Upper lobe of right lung (tissue), 1 donor: Measurements from ENCODE around the gene ZNF609. TPM values are rescaled to one million over a fixed set of nuclear protein-coding genes. Genes with fewer than 3 reads are reported as not detected.

Experiments
- ATAC-seq: fragments of 200-7000 bp; cut with Tn5 transposase; one replicate; pipeline ENCODE4 v1.9.1; 2020; ENCODE audit warnings: mild to moderate bottlenecking, moderate library complexity
- DNase-seq: peaks from one replicate; pipeline ENCODE4 v3.0.0-alpha.2; 2020
- H3K27ac ChIP-seq: fragments of 200-600 bp; one replicate; pipeline ENCODE4 v1.8.0; 2022
- H3K27me3 ChIP-seq: fragments of 200-600 bp; one replicate; pipeline ENCODE4 v1.8.0; 2022; ENCODE audit warnings: mild to moderate bottlenecking
- H3K36me3 ChIP-seq: fragments of 200-600 bp; one replicate; pipeline ENCODE4 v1.8.0; 2022
- H3K4me1 ChIP-seq: fragments of 200-600 bp; one replicate; pipeline ENCODE4 v1.8.0; 2022
- H3K4me3 ChIP-seq: fragments of 200-600 bp; one replicate; pipeline ENCODE4 v1.8.0; 2022; ENCODE audit warnings: mild to moderate bottlenecking
- H3K9me3 ChIP-seq: fragments of 200-600 bp; one replicate; pipeline ENCODE4 v1.8.0; 2022
- intact Hi-C: fragments of 100-400 bp; cut with DNase I; formaldehyde crosslinking; loops from one replicate; pipeline ENCODE4 v1.11.0; 2022
- total RNA-seq: library from RNA; stranded (reverse); fragmentation: NEBNext Ultra II Directional; extraction: Animal tissue kit (Norgen Biotek cat#: 25700); gene quantifications from one replicate; pipeline ENCODE4 v1.2.1, GENCODE V29; 2021
- TF ChIP-seq, protein P1 (sequence below): fragments of 200-600 bp; IDR thresholded peaks from one replicate; pipeline ENCODE4 v1.8.0; 2022; ENCODE audit warnings: antibody characterized with exemption
- donor health status: DM: no; HTN: yes; CAD: no; lungs with severe emphysema.

The ZNF609 gene
- total RNA-seq, 1 donor from 2014 or later, result 45.4 TPM

DNA sequence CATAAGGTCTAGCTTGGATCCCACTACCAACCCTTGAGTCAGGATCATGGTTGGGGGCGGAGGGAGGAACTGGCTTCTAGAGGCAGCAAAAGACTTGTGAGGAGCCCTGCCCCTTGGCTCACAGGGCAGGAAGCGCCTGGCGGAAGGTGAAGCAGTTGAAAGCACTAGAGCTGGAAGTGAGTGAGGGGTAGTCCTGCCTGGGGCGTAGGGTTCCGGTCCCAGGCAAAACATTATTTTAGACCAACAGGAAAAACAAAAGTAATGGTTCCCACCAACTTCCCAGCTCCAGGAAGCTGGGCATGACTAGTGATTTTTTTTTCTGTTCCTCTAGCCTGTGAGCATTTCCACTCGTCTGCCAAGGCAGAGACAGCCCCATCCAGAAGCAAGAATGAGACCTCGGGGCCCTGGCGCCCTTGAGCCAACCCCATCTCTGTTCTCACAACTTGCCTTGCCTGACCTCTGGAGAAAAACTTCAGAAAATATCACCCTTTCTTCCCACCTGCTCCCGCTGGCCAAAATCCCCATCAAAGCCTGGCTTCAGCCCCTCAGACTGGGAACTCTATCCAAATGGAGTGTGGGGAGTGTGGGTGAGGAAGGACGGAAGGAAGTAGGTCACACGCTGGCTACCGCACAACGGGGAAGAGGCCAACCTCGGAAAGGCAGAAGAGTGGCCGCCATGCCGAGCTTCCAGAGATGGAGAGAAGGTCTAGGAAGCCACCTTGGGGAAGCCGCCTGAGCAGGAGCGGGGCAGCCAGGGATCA lies 257.5 kb downstream of the ZNF609 start:
- intact Hi-C loops, result no loop called here
- ATAC-seq (peak; percentile 37), DNase-seq (no peak)
- Histone ChIP-seq H3K27ac (peak overlapping the region; percentile 75), H3K4me1 (peaks cover 9% of the 10 kb centered on the region), H3K4me3 (no peak overlapping the region), H3K27me3 (no peaks in the 10 kb centered on the region), H3K36me3 (no peaks in the 10 kb centered on the region), H3K9me3 (no peaks in the 10 kb centered on the region)
- TF ChIP-seq, protein P1, sequence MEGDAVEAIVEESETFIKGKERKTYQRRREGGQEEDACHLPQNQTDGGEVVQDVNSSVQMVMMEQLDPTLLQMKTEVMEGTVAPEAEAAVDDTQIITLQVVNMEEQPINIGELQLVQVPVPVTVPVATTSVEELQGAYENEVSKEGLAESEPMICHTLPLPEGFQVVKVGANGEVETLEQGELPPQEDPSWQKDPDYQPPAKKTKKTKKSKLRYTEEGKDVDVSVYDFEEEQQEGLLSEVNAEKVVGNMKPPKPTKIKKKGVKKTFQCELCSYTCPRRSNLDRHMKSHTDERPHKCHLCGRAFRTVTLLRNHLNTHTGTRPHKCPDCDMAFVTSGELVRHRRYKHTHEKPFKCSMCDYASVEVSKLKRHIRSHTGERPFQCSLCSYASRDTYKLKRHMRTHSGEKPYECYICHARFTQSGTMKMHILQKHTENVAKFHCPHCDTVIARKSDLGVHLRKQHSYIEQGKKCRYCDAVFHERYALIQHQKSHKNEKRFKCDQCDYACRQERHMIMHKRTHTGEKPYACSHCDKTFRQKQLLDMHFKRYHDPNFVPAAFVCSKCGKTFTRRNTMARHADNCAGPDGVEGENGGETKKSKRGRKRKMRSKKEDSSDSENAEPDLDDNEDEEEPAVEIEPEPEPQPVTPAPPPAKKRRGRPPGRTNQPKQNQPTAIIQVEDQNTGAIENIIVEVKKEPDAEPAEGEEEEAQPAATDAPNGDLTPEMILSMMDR, result no peak

GRCh38 chr15:64720188-64720587 lies 259.8 kb downstream of the ZNF609 start:
- Histone ChIP-seq H3K27me3 (no peaks in the 10 kb centered on the region), H3K4me3 (no peak overlapping the region), H3K9me3 (no peaks in the 10 kb centered on the region), H3K27ac (no peak overlapping the region), H3K36me3 (no peaks in the 10 kb centered on the region), H3K4me1 (peaks cover 9% of the 10 kb centered on the region)
- DNase-seq (no peak), ATAC-seq (no peak)
- intact Hi-C loops, result no loop called here
- TF ChIP-seq, protein P1, result no peak

GRCh38 chr15:64730151-64730550 lies 269.8 kb downstream of the ZNF609 start:
- TF ChIP-seq, protein P1, result no peak
- ATAC-seq, result no peak
- no peak overlapping the region for H3K27ac ChIP-seq
- no peaks in the 10 kb centered on the region for H3K27me3 ChIP-seq
- H3K9me3 ChIP-seq, result no peaks in the 10 kb centered on the region
- H3K4me1 ChIP-seq, result no peaks in the 10 kb centered on the region
- H3K36me3 ChIP-seq, result no peaks in the 10 kb centered on the region
- no peak for DNase-seq
- intact Hi-C loops, result loop anchor here (5.0 kb wide), 2 partner anchors 77 to 177 kb away; no protein-coding TSS in a partner anchor
- H3K4me3 ChIP-seq, result no peak overlapping the region

GRCh38 chr15:64731012-64731804 lies 270.8 kb downstream of the ZNF609 start:
- no peak overlapping the region for H3K27ac ChIP-seq

GRCh38 chr15:64731805-64732151 lies 271.4 kb downstream of the ZNF609 start:
- TF ChIP-seq, protein P1, result no peak
- Histone ChIP-seq H3K27me3 (no peaks in the 10 kb centered on the region), H3K27ac (no peak overlapping the region), H3K4me1 (no peaks in the 10 kb centered on the region), H3K4me3 (no peak overlapping the region), H3K9me3 (no peaks in the 10 kb centered on the region), H3K36me3 (no peaks in the 10 kb centered on the region)
- no peak for ATAC-seq
- intact Hi-C loops, result loop anchor here (5.0 kb wide), 2 partner anchors 76 to 176 kb away; no protein-coding TSS in a partner anchor
- DNase-seq, result no peak

More at GRCh38 chr15:64731012-64731804, 270.8 kb downstream of the ZNF609 start:
- Histone ChIP-seq H3K4me3 (no peak overlapping the region), H3K36me3 (no peaks in the 10 kb centered on the region), H3K27me3 (no peaks in the 10 kb centered on the region), H3K9me3 (no peaks in the 10 kb centered on the region), H3K4me1 (no peaks in the 10 kb centered on the region)
- TF ChIP-seq, protein P1, result peak; percentile 88
- intact Hi-C loops, result loop anchor here (5.0 kb wide), 2 partner anchors 76 to 176 kb away; no protein-coding TSS in a partner anchor
- DNase-seq (peak; percentile 91), ATAC-seq (peak; percentile 94)
